Kidney (tissue), 14 donors: ENCODE measurements around the gene CEP97. TPM values are rescaled to one million over a fixed set of nuclear protein-coding genes. Genes with fewer than 3 reads are reported as not detected.
"Not testable (repeated sequence)": the region's sequence is repeated elsewhere in the genome, so short reads cannot be mapped to it uniquely, and the experiment has no call there.

Experiments used
- DNase-seq, 5 donors: peaks; one replicate each; pipeline ENCODE4 v3.0.0-alpha.2; 2013 to 2020
- FAIRE-seq: peaks from 2 replicates; lab custom pipeline; 2012; peaks lifted over from hg19 to GRCh38; lab: Jason Lieb, UNC
- H3K27ac ChIP-seq, 2 donors: one replicate each; pipeline ENCODE4 v1.7.0; 2013; ENCODE audit warnings: low read depth in 2 of 2, low read length in 2 of 2, inconsistent platforms in 1 of 2
- H3K27me3 ChIP-seq: one replicate; pipeline ENCODE4 v1.7.1; 2013; ENCODE audit warnings: low read length, inconsistent platforms; ENCODE audit not compliant: control insufficient read depth, insufficient read depth
- H3K36me3 ChIP-seq, 3 donors: one replicate each; pipeline versions ENCODE4 v1.7.0 to v1.7.1; 2013; ENCODE audit warnings: low read length in 3 of 3, control low read depth in 1 of 3, inconsistent platforms in 1 of 3; ENCODE audit not compliant: insufficient read depth in 3 of 3, control insufficient read depth in 2 of 3
- H3K4me1 ChIP-seq, 3 donors: one replicate each; pipeline versions ENCODE4 v1.7.0 to v1.7.1; 2013; ENCODE audit warnings: low read length in 3 of 3, inconsistent platforms in 1 of 3, low read depth in 1 of 3; ENCODE audit not compliant: control insufficient read depth in 2 of 3, insufficient read depth in 2 of 3
- H3K4me3 ChIP-seq, 3 donors: one replicate each; pipeline versions ENCODE4 v1.7.0 to v1.8.1; 2013; ENCODE audit warnings: low read length in 3 of 3, control low read depth in 1 of 3, inconsistent platforms in 1 of 3
- H3K9ac ChIP-seq, 3 donors: one replicate each; pipeline versions ENCODE4 v1.7.0 to v1.7.1; 2013; ENCODE audit warnings: low read length in 3 of 3, control low read depth in 1 of 3, inconsistent platforms in 1 of 3
- H3K9me3 ChIP-seq, 3 donors: one replicate each; pipeline versions ENCODE4 v1.7.0 to v1.7.1; 2013; ENCODE audit warnings: low read length in 3 of 3, control low read depth in 1 of 3, inconsistent platforms in 1 of 3; ENCODE audit not compliant: control insufficient read depth in 2 of 3, insufficient read depth in 1 of 3
- CTCF ChIP-seq: IDR thresholded peaks from 3 replicates; pipeline ENCODE4 v1.5.1; 2012; ENCODE audit warnings: mild to moderate bottlenecking, moderate library complexity, borderline replicate concordance; ENCODE audit not compliant: insufficient read depth; ENCODE audit errors: extremely low read depth
- intact Hi-C: fragments of 100-400 bp; cut with DNase I; formaldehyde crosslinking; loops from one replicate; pipeline ENCODE4 v1.11.1; 2022
- polyA plus RNA-seq: library from polyadenylated mRNA; stranded (reverse); fragments of 350-450 nt; fragmentation: Illumina TruSeq; extraction: RNeasy Lipid Tissue Mini Kit (QIAGEN cat#74804); gene quantifications from one replicate; pipeline ENCODE4 v1.2.3, GENCODE V29; 2014; ENCODE audit warnings: low read depth, low replicate concordance; ENCODE audit not compliant: insufficient read depth
- total RNA-seq: library from RNA; stranded (reverse); fragmentation: NEBNext Ultra II Directional; extraction: Animal tissue kit (Norgen Biotek cat#: 25700); gene quantifications from one replicate; pipeline ENCODE4 v1.2.1, GENCODE V29; 2021
- donor health status: control.
- donor health status: control.
- donor health status: control.
- donor health status: control.
- donor health status: control.
- donor health status: DM: yes; HTN: yes; CAD: no.
- donor health status: Normal renal cell carcinoma (clear cell type).

Gene CEP97
- total and polyA plus RNA-seq, 2 donors from 2014 or later: 1.7 to 7.5 TPM

- Histone ChIP-seq H3K36me3 (peaks cover 0 to 16% (median 7%) of the 10 kb centered on the region in 3 donors), H3K27me3 (no peaks in the 10 kb centered on the region), H3K9ac (no peak overlapping the region), H3K4me1 (no peaks in the 10 kb centered on the region), H3K4me3 (no peak overlapping the region), H3K9me3 (no peaks in the 10 kb centered on the region), H3K27ac (no peak overlapping the region)
- no peak for TF ChIP-seq CTCF
- FAIRE-seq (peak; percentile 19), DNase-seq (no peak)
- intact Hi-C loops: no loop called here
Observed at GRCh38 chr3:101762041-101762646, 37.7 kb downstream of the CEP97 start.

- H3K9ac ChIP-seq, FAIRE-seq, H3K27me3 ChIP-seq, H3K4me1 ChIP-seq, H3K9me3 ChIP-seq, H3K36me3 ChIP-seq, DNase-seq, intact Hi-C loops, H3K27ac ChIP-seq, H3K4me3 ChIP-seq: not testable (repeated sequence)
Observed at GRCh38 chr3:101777745-101778281, 53.4 kb downstream of the CEP97 start.

GRCh38 chr3:101778385-101779046 lies 54.1 kb downstream of the CEP97 start:
- DNase-seq: peak in 1 of 5 donors; percentile 2
- Histone ChIP-seq H3K27ac (peak overlapping the region; percentile 63 to 71), H3K9ac (peak overlapping the region; percentile 65 to 82 (median 73)), H3K4me3 (peak overlapping the region; percentile 83 to 86 (median 84)), H3K36me3 (peaks cover 0 to 3% (median 3%) of the 10 kb centered on the region in 3 donors), H3K9me3 (no peaks in the 10 kb centered on the region), H3K4me1 (peaks cover 0 to 8% (median 3%) of the 10 kb centered on the region in 3 donors), H3K27me3 (no peaks in the 10 kb centered on the region)
- intact Hi-C loops: no loop called here
- no peak for FAIRE-seq
- TF ChIP-seq CTCF: no peak
